ENCODE results near the gene INKA2. TPM values are rescaled to one million over a fixed set of nuclear protein-coding genes. Genes with fewer than 3 reads are reported as not detected.
A peak's percentile ranks its signal among the peaks of the same experiment; 100 is the strongest.

The INKA2 gene
- total RNA-seq, 1 donor from 2014 or later, result 0.58 TPM

DNA sequence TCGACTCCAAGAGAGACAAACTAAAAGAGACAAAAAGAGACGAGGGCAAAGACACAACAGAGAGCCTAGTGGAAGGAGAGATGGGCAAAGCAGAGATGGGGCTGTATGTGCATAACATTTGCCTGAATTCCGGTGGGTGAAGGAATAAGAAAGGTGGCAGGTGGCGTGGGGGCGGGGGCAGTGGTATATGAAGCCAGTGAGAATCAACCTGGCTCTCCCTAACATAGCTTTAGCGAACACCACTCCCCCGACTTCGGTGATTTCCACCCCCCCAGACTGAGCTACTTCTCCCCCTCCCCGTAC is 1.1 kb downstream of the INKA2 start:
- H3K4me3 ChIP-seq (ENCODE audit: low read depth, low read length), result peak overlapping the region; percentile 62
- TF ChIP-seq, protein P1, sequence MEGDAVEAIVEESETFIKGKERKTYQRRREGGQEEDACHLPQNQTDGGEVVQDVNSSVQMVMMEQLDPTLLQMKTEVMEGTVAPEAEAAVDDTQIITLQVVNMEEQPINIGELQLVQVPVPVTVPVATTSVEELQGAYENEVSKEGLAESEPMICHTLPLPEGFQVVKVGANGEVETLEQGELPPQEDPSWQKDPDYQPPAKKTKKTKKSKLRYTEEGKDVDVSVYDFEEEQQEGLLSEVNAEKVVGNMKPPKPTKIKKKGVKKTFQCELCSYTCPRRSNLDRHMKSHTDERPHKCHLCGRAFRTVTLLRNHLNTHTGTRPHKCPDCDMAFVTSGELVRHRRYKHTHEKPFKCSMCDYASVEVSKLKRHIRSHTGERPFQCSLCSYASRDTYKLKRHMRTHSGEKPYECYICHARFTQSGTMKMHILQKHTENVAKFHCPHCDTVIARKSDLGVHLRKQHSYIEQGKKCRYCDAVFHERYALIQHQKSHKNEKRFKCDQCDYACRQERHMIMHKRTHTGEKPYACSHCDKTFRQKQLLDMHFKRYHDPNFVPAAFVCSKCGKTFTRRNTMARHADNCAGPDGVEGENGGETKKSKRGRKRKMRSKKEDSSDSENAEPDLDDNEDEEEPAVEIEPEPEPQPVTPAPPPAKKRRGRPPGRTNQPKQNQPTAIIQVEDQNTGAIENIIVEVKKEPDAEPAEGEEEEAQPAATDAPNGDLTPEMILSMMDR (conservative IDR thresholded peaks at IDR 0.05; ENCODE audit: low read depth, low read length), result no peak
- no peak for DNase-seq (ENCODE audit: low read depth)

DNA sequence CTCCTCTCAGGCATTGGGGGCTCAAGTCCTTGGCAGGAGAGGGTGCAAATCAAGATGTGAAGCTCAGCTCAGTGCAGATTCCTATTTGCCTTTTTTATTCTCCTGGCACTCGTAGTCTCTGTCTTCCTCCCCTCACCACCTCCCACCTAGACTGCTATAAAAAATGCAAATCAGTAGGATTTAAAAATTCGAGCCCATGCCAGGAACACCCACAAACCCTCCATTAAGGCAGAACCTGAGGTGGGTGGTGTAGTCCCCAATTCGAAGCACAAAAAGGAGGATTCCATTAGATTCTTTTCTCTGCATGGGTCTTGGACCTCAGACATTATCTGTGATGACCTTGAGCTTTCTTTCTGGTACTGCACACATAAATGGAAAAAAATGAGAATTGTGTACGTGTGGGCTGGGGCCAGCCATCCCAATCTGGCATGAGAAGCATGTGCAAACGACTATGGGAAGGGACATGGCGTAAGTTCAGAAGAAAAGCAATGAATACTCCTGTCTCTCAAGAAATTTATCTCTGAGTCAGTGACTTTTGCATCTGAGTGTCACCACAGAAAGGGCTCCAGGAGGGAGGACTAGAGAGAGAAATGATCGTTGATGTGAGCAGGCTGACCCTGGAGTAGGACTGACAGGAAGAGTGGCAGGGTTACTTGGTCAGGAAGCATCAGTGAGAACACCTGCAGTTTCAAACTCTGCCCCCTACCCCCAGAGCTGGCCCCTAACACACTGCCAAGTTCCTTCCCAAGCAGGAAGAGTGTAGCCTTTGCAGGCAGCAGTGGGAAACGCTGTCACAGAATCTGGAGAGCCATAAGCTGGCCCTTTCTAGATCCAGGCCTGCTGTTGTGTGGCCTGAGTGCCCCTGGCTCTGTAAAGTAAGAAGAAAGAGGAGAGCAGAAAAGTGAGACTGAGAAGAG is 1.7 kb downstream of the INKA2 start:
- peak overlapping the region; percentile 62 for H3K4me3 ChIP-seq (ENCODE audit: low read depth, low read length)
- no peak for DNase-seq (ENCODE audit: low read depth)
- TF ChIP-seq, protein P1 (conservative IDR thresholded peaks at IDR 0.05; ENCODE audit: low read depth, low read length), result no peak

DNA sequence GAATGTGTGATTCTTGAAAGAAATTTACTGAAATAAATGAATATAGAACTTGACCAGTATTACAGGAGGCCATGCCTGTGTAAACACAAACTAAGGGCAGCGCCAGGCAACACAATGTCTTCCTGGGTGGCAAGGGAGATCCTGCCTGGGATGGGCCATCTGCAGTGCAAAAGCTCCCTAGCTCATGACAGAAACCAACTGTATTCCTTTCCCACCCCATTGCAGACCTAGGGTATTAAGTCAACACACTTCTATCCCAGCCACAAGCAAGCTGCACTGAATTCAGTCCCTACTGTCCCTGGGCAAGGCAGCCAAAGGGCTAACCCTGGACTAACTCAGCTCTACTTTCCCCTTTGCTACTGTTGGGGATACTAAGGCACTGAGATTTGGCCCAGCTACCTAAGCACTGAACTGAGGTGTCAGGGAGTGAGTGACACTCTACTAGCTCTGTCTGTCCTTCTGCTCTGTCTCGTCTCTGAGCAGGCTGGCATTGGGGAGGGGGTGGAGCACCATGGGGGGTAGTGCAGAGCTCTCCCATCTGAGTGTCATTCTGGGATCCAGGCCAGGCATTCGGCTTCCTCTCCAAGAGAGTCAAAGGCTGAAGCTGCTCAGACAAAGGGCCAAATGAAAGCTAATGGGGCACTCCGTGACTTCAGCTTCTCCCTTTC is 2.5 kb downstream of the INKA2 start:
- TF ChIP-seq, protein P1 (conservative IDR thresholded peaks at IDR 0.05; ENCODE audit: low read depth, low read length), result no peak
- DNase-seq (ENCODE audit: low read depth), result no peak

DNA sequence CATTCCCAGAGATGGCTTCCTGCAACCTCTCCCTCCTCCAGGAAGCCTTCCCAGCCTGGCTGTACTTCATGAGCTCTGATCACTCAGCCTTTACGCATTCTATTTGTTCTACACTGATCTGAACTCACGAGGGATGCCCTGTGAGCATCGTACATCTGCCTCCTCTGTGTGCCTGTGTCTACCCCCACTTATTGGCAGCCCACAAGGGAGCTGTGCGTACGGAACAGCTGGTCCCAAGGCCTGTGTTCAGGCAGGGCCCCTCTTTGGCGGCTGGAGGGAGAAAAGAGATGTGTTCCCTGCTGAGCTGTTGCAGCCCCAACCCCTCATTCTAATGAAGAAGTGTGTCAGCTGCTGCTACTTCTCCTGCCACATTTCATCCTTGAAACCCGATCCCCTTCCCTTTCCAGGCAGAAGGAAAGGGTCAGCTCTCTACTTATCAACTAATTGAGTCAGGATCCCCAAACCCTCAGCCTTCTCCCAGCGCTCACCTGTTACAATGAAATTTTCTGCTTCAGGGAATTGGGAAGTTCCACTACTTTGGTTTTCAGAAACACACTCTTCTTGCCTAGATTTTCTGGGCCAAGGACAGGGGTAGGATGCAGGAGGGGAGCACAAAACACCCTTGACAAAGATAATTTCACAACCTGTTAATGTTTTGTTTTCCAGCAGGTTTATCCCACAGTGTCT is 3.2 kb downstream of the INKA2 start:
- no peak for DNase-seq (ENCODE audit: low read depth)
- H3K4me3 ChIP-seq (ENCODE audit: low read depth, low read length), result no peak overlapping the region
- TF ChIP-seq, protein P1 (conservative IDR thresholded peaks at IDR 0.05; ENCODE audit: low read depth, low read length), result no peak

More for the DNA sequence above, 2.5 kb downstream of the INKA2 start:
- no peak overlapping the region for H3K4me3 ChIP-seq (ENCODE audit: low read depth, low read length)

DNA sequence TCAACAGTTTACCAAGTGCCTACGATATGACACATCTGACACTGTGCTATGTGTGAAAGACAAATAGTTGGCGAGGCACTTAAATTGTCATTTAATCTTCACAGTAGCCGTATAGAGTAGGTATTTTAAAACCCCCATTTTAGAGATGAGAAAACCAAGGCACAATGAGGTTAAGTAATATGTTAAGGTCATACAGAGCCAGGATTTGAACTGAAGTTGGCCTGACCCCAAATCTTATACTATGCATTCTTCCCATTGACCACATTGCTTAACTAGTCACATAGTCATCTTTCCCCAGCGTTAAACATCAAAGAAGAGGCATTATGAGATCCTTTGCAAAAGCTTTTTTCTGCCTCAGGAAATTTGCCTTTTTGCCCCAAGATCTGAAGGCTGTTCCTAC is 3.9 kb downstream of the INKA2 start:
- TF ChIP-seq, protein P1 (conservative IDR thresholded peaks at IDR 0.05; ENCODE audit: low read depth, low read length), result no peak
- no peak overlapping the region for H3K4me3 ChIP-seq (ENCODE audit: low read depth, low read length)
- no peak for DNase-seq (ENCODE audit: low read depth)

DNA sequence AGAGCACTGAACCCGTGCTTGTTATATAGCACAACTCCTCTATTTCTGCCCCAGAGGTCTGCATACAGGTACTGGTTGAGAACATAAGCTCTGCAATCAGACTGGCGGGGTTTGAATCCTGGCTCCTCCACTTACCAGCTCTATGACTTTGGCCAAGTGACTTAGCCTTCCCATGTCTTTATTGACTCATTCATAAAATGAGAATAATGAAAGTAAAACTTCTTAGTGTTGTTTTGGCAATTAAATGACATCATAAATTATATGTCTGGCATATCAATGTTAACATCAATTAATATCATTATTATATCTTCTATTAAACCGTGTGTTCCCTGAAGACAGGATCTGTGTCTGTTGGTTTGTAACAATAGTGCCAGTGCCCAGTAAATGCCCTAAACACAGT is 4.3 kb downstream of the INKA2 start:
- no peak for DNase-seq (ENCODE audit: low read depth)
- H3K4me3 ChIP-seq (ENCODE audit: low read depth, low read length), result no peak overlapping the region
- TF ChIP-seq, protein P1 (conservative IDR thresholded peaks at IDR 0.05; ENCODE audit: low read depth, low read length), result no peak

Data from epithelial cell of proximal tubule (primary cell).